Sigmoid colon (tissue), 4 donors: ENCODE data around the gene SH3TC1.

Source experiments
- POLR2A ChIP-seq, 2 donors: fragments of 450-650 bp; IDR thresholded peaks; one replicate each; pipeline ENCODE4 v1.6.1; 2016; ENCODE audit warnings: antibody characterized with exemption in 2 of 2, mild to moderate bottlenecking in 2 of 2, moderate library complexity in 2 of 2
- POLR2AphosphoS5 ChIP-seq, 4 donors: sonication (generic); formaldehyde crosslinking; IDR thresholded peaks; one replicate each; pipeline ENCODE4 v1.6.1; 2017; ENCODE audit warnings: antibody characterized with exemption in 4 of 4
- TF ChIP-seq, protein P1 (sequence below), 4 experiments: fragments of 450-650 bp in 3 of 4; fragments of 200-600 bp in 1 of 4; IDR thresholded peaks; one replicate each; pipeline ENCODE4 v1.5.1; 2016 to 2019; ENCODE audit warnings: antibody characterized with exemption in 4 of 4, mild to moderate bottlenecking in 3 of 4, moderate library complexity in 2 of 4

DNA sequence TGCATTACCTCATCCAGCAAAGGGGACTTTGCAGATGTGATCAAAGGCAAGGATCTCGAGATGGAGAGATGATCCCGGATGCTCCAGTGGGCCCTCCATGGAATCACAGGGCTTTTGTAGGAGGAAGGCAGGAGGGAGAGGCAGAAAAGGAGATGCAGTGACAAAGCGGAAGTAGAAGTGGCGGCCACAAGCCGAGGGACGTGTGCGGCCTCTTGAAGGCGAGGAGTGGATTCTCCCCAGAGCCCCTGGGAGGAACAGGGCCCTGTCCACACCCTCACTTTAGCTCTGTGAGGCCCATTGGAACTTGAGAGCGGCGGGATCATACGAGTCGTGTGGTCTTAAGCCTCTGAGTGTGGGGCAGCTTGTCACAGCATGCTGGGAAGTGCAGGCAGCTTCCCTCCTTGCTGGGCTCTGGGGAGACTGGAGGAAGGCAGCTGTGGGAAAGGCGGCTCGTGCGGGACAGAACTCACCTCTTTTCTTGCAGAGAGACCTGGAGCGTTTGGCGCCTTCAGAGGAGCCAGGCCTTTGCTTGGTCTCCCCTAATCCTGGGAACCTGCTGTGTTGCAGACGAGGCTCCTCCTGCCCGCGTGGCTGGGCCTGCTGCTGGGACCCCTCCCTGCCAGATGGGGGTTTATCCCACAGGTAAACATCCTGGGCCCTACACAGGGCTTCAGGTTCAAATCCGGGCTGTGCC, 10.2 kb downstream of the SH3TC1 start:
- TF ChIP-seq, protein P1, sequence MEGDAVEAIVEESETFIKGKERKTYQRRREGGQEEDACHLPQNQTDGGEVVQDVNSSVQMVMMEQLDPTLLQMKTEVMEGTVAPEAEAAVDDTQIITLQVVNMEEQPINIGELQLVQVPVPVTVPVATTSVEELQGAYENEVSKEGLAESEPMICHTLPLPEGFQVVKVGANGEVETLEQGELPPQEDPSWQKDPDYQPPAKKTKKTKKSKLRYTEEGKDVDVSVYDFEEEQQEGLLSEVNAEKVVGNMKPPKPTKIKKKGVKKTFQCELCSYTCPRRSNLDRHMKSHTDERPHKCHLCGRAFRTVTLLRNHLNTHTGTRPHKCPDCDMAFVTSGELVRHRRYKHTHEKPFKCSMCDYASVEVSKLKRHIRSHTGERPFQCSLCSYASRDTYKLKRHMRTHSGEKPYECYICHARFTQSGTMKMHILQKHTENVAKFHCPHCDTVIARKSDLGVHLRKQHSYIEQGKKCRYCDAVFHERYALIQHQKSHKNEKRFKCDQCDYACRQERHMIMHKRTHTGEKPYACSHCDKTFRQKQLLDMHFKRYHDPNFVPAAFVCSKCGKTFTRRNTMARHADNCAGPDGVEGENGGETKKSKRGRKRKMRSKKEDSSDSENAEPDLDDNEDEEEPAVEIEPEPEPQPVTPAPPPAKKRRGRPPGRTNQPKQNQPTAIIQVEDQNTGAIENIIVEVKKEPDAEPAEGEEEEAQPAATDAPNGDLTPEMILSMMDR (IDR thresholded peaks at IDR 0.05): no peak
- no peak for TF ChIP-seq POLR2A (IDR thresholded peaks at IDR 0.05)
- no peak for TF ChIP-seq POLR2AphosphoS5 (IDR thresholded peaks at IDR 0.05)
